ENCODE data around the gene FBXL7. TPM values are rescaled to one million over a fixed set of nuclear protein-coding genes. Genes with fewer than 3 reads are reported as not detected.

The FBXL7 gene
- total and polyA plus RNA-seq, 2 donors (not counting 1 experiment from before 2014, with no cell fraction given) = not detected

GRCh38 chr5:15450949-15451348 is 49.0 kb upstream of the FBXL7 start:
- no peak overlapping the region for H3K9ac ChIP-seq (ENCODE audit: low read length)
- no peak overlapping the region for H3K27ac Mint-ChIP-seq
- H3K9me3 ChIP-seq (ENCODE audit: control extremely low read depth in 1 of 3, control insufficient read depth in 2 of 3, insufficient read depth in 1 of 3, low read length in 2 of 3) = peaks cover 0 to 13% (median 0%) of the 10 kb centered on the region in 3 donors
- no peaks in the 10 kb centered on the region for H3K27me3 Mint-ChIP-seq
- POLR2A ChIA-PET = no interaction called here
- intact Hi-C loops (cut with micrococcal nuclease) = no loop called here
- H3K27me3 ChIP-seq (replicated peaks in 1 of 4; ENCODE audit: control extremely low read depth in 1 of 4, control insufficient read depth in 3 of 4, insufficient read depth in 4 of 4, low read length in 3 of 4) = no peaks in the 10 kb centered on the region
- H3K4me1 Mint-ChIP-seq = no peaks in the 10 kb centered on the region
- 97% methylated on average over 4 of the region's 4 CpGs for WGBS (ENCODE audit: insufficient coverage)
- H3K4me3 ChIP-seq (ENCODE audit: control extremely low read depth in 1 of 5, extremely low read depth in 1 of 5, insufficient read depth in 1 of 5, low read depth in 2 of 5, low read length in 4 of 5) = no peak overlapping the region
- no peak overlapping the region for H3K4me2 ChIP-seq (replicated peaks; ENCODE audit: low read depth, low read length, poor library complexity, severe bottlenecking)
- H3K4me1 ChIP-seq (ENCODE audit: control insufficient read depth in 2 of 2, insufficient read depth in 2 of 2, low read length in 2 of 2) = no peaks in the 10 kb centered on the region
- H4K20me1 ChIP-seq (ENCODE audit: control insufficient read depth, insufficient read depth, low read length, poor library complexity, severe bottlenecking) = no peaks in the 10 kb centered on the region
- TF ChIP-seq CTCF (IDR thresholded peaks at IDR 0.05) = no peak
- TF ChIP-seq EZH2 (IDR thresholded peaks at IDR 0.05; ENCODE audit: borderline replicate concordance, insufficient read depth, low read depth, low read length, poor library complexity, severe bottlenecking) = no peak
- DNase-seq (no peak), ATAC-seq (ENCODE audit: low read depth) (no peak)
- no peak overlapping the region for H3K27ac ChIP-seq (ENCODE audit: low read length in 2 of 2)
- H3K36me3 ChIP-seq (replicated peaks in 1 of 2; ENCODE audit: control extremely low read depth in 1 of 2, control insufficient read depth in 1 of 2, extremely low read depth in 1 of 2, insufficient read depth in 2 of 2, low read length in 1 of 2) = no peaks in the 10 kb centered on the region
- peaks cover 8% of the 10 kb centered on the region for H3K9me3 Mint-ChIP-seq (ENCODE audit: insufficient read depth)
- H3K4me3 Mint-ChIP-seq = no peak overlapping the region
- H3K79me2 ChIP-seq (ENCODE audit: control insufficient read depth, insufficient read depth, low read length) = no peaks in the 10 kb centered on the region
- H2AFZ ChIP-seq (ENCODE audit: insufficient read depth, low read depth, low read length, poor library complexity, severe bottlenecking) = no peak overlapping the region
- CTCF ChIA-PET = no interaction called here

GRCh38 chr5:15452030-15452429 is 48.0 kb upstream of the FBXL7 start:
- Histone ChIP-seq H3K9ac (ENCODE audit: low read length) (no peak overlapping the region), H3K4me2 (replicated peaks; ENCODE audit: low read depth, low read length, poor library complexity, severe bottlenecking) (no peak overlapping the region), H3K4me1 (ENCODE audit: control insufficient read depth in 2 of 2, insufficient read depth in 2 of 2, low read length in 2 of 2) (no peaks in the 10 kb centered on the region), H3K4me3 (ENCODE audit: control extremely low read depth in 1 of 5, extremely low read depth in 1 of 5, insufficient read depth in 1 of 5, low read depth in 2 of 5, low read length in 4 of 5) (no peak overlapping the region), H2AFZ (ENCODE audit: insufficient read depth, low read depth, low read length, poor library complexity, severe bottlenecking) (no peak overlapping the region), H3K79me2 (ENCODE audit: control insufficient read depth, insufficient read depth, low read length) (no peaks in the 10 kb centered on the region), H3K27me3 (replicated peaks in 1 of 4; ENCODE audit: control extremely low read depth in 1 of 4, control insufficient read depth in 3 of 4, insufficient read depth in 4 of 4, low read length in 3 of 4) (no peaks in the 10 kb centered on the region), H4K20me1 (ENCODE audit: control insufficient read depth, insufficient read depth, low read length, poor library complexity, severe bottlenecking) (no peaks in the 10 kb centered on the region), H3K36me3 (replicated peaks in 1 of 2; ENCODE audit: control extremely low read depth in 1 of 2, control insufficient read depth in 1 of 2, extremely low read depth in 1 of 2, insufficient read depth in 2 of 2, low read length in 1 of 2) (no peaks in the 10 kb centered on the region), H3K9me3 (ENCODE audit: control extremely low read depth in 1 of 3, control insufficient read depth in 2 of 3, insufficient read depth in 1 of 3, low read length in 2 of 3) (peaks cover 0 to 13% (median 0%) of the 10 kb centered on the region in 3 donors), H3K27ac (ENCODE audit: low read length in 2 of 2) (no peak overlapping the region)
- Mint-ChIP-seq H3K4me3 (no peak overlapping the region), H3K27me3 (no peaks in the 10 kb centered on the region), H3K4me1 (no peaks in the 10 kb centered on the region), H3K9me3 (ENCODE audit: insufficient read depth) (peaks cover 9% of the 10 kb centered on the region), H3K27ac (no peak overlapping the region)
- intact Hi-C loops (cut with micrococcal nuclease) = no loop called here
- 20% methylated on average over 1 of the region's 1 CpG for WGBS (ENCODE audit: insufficient coverage)
- TF ChIP-seq CTCF (IDR thresholded peaks at IDR 0.05) (no peak), EZH2 (IDR thresholded peaks at IDR 0.05; ENCODE audit: borderline replicate concordance, insufficient read depth, low read depth, low read length, poor library complexity, severe bottlenecking) (no peak)
- ChIA-PET POLR2A (no interaction called here), CTCF (no interaction called here)
- DNase-seq (no peak), ATAC-seq (ENCODE audit: low read depth) (no peak)

All from B cell (primary cell).